ENCODE data around the gene GPM6B.

DNA sequence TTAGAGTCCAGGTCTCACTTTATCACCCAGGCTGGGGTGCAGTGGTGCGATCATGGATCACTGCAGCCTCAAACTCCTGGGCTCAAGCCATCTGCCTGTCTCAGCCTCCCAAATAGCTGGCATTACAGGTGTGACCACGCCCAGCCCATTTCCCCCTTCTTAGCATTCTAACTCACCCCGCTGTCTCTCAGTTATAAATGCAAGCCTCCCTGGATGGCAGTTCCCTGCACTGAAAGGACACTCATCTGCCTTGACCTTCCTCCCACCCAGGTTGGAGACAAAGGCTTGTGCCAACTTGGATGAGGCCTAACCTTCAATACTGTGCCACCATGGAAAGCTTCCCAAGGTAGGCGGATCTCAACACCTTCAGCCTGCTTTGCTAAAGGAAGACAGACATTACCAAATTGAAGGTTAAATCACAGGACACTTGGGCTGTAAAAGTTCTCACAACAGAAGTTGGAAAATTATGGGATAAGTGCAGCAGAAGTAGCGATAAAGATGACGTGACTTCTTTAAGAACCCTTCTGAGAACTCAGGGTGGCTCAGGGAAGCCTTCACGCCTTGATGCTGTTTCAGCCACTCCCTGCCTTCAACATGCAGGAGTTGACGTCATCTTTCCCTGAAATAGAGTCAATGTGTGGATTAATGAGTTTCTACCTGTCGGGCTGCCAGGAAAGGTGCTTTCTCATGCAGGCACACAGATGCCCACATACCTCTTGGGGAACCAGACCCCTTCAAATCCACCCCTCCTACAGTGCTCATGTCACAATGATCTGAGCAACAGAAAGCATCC, 10.6 kb upstream of the GPM6B start:
- TF ChIP-seq, protein P1, sequence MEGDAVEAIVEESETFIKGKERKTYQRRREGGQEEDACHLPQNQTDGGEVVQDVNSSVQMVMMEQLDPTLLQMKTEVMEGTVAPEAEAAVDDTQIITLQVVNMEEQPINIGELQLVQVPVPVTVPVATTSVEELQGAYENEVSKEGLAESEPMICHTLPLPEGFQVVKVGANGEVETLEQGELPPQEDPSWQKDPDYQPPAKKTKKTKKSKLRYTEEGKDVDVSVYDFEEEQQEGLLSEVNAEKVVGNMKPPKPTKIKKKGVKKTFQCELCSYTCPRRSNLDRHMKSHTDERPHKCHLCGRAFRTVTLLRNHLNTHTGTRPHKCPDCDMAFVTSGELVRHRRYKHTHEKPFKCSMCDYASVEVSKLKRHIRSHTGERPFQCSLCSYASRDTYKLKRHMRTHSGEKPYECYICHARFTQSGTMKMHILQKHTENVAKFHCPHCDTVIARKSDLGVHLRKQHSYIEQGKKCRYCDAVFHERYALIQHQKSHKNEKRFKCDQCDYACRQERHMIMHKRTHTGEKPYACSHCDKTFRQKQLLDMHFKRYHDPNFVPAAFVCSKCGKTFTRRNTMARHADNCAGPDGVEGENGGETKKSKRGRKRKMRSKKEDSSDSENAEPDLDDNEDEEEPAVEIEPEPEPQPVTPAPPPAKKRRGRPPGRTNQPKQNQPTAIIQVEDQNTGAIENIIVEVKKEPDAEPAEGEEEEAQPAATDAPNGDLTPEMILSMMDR (IDR thresholded peaks at IDR 0.05; ENCODE audit: low read length), result no peak
- TF ChIP-seq EZH2 (optimal IDR thresholded peaks at IDR 0.05; ENCODE audit: low read depth, low read length), result no peak
